Panc1 (cell line): Measurements from ENCODE around the gene TRAM2. TPM values are rescaled to one million over a fixed set of nuclear protein-coding genes. Genes with fewer than 3 reads are reported as not detected.

Experiments
- ATAC-seq: fragments of 200-7000 bp; cut with Tn5 transposase; 2 replicates; pipeline ENCODE4 v1.9.1; 2020; ENCODE audit warnings: mild to moderate bottlenecking, moderate library complexity
- BruUV-seq: library from RNA; stranded (reverse); fragments of 400-500 nt; replicated peaks from 2 replicates; lab custom pipeline; 2021; lab: Mats Ljungman, UMichigan
- CTCF ChIA-PET: fragments of 300-600 bp; sonication (Branson Sonifier 250); formaldehyde crosslinking; loops from one replicate; lab custom pipeline; 2022; ENCODE audit warnings: antibody characterized with exemption; lab: Charles Lee
- POLR2A ChIA-PET: fragments of 300-600 bp; sonication (Branson Sonifier 250); formaldehyde crosslinking; loops from one replicate; lab custom pipeline; 2022; ENCODE audit warnings: antibody characterized with exemption; lab: Charles Lee
- DNase-seq: peaks from one replicate; pipeline ENCODE4 v3.0.0-alpha.2; 2010; ENCODE audit warnings: low read depth, low spot score
- H3K27ac ChIP-seq: 2 replicates; pipeline ENCODE4 v1.5.1; 2011; ENCODE audit warnings: mild to moderate bottlenecking, low read length, inconsistent platforms
- H3K27me3 ChIP-seq: fragments of 200-500 bp; sonication (Bioruptor generic); 2 replicates; pipeline ENCODE4 v1.6.0; 2014; ENCODE audit warnings: low read length, inconsistent platforms; ENCODE audit not compliant: control insufficient read depth, insufficient read depth
- H3K36me3 ChIP-seq: fragments of 200-500 bp; sonication (Bioruptor generic); 2 replicates; pipeline ENCODE4 v1.5.1; 2014; ENCODE audit warnings: inconsistent platforms, mild to moderate bottlenecking, low read length, moderate library complexity; ENCODE audit not compliant: control insufficient read depth, insufficient read depth
- H3K4me1 ChIP-seq: 2 replicates; pipeline ENCODE4 v1.5.1; 2011; ENCODE audit warnings: inconsistent platforms, mild to moderate bottlenecking, low read length, moderate library complexity; ENCODE audit not compliant: control insufficient read depth, insufficient read depth
- H3K4me3 ChIP-seq, 2 experiments: 2 replicates each; pipeline ENCODE4 v1.5.1; 2011 to 2012; ENCODE audit warnings: low read depth in 2 of 2, low read length in 2 of 2, mild to moderate bottlenecking in 2 of 2, inconsistent platforms in 1 of 2, moderate library complexity in 1 of 2
- H3K9me3 ChIP-seq: fragments of 200-500 bp; sonication (Bioruptor generic); 2 replicates; pipeline ENCODE4 v1.5.1; 2014; ENCODE audit warnings: low read depth, mild to moderate bottlenecking, inconsistent platforms, low read length, moderate library complexity; ENCODE audit not compliant: control insufficient read depth, insufficient read depth
- POLR2AphosphoS5 ChIP-seq: IDR thresholded peaks from 2 replicates; pipeline ENCODE4 v1.6.1; 2012; ENCODE audit warnings: mild to moderate bottlenecking, low read depth, low read length, moderate library complexity
- SIN3A ChIP-seq: IDR thresholded peaks from 2 replicates; pipeline ENCODE4 v1.6.1; 2012; ENCODE audit warnings: low read depth, mild to moderate bottlenecking, low read length, moderate library complexity, borderline replicate concordance; ENCODE audit not compliant: insufficient read depth
- TCF7L2 ChIP-seq: IDR thresholded peaks from 2 replicates; pipeline ENCODE4 v1.6.1; 2011; ENCODE audit warnings: mild to moderate bottlenecking, low read depth, low read length, inconsistent platforms
- in situ Hi-C: cut with HindIII; loops from 2 replicates; pipeline ENCODE4 v1.10.0; 2016; ENCODE audit warnings: low sequenced_read_pairs, low pct_unique_long_range_greater_than_20kb
- intact Hi-C: fragments of 100-400 bp; cut with micrococcal nuclease; formaldehyde crosslinking; loops from one replicate; pipeline ENCODE4 v1.10.0; 2022; ENCODE audit not compliant: unreplicated experiment
- total RNA-seq: library from RNA; stranded (reverse); gene quantifications from one replicate; pipeline ENCODE4 v1.2.1, GENCODE V29; 2021; ENCODE audit not compliant: unreplicated experiment
- TF ChIP-seq, protein P1 (sequence below), 2 experiments: IDR thresholded peaks; 2 replicates each; pipeline ENCODE4 v1.6.1; 2011 to 2012; ENCODE audit warnings: low read depth in 2 of 2, control low read depth in 1 of 2, low read length in 1 of 2, mild to moderate bottlenecking in 1 of 2, moderate library complexity in 1 of 2; ENCODE audit not compliant: insufficient read depth in 1 of 2
- TF ChIP-seq, protein P2 (sequence below): fragments of 450-650 bp; IDR thresholded peaks from 2 replicates; pipeline ENCODE4 v1.5.1; 2017; ENCODE audit warnings: mild to moderate bottlenecking

TRAM2 gene
- total RNA-seq, 1 experiment from 2014 or later: 56.7 TPM

DNA sequence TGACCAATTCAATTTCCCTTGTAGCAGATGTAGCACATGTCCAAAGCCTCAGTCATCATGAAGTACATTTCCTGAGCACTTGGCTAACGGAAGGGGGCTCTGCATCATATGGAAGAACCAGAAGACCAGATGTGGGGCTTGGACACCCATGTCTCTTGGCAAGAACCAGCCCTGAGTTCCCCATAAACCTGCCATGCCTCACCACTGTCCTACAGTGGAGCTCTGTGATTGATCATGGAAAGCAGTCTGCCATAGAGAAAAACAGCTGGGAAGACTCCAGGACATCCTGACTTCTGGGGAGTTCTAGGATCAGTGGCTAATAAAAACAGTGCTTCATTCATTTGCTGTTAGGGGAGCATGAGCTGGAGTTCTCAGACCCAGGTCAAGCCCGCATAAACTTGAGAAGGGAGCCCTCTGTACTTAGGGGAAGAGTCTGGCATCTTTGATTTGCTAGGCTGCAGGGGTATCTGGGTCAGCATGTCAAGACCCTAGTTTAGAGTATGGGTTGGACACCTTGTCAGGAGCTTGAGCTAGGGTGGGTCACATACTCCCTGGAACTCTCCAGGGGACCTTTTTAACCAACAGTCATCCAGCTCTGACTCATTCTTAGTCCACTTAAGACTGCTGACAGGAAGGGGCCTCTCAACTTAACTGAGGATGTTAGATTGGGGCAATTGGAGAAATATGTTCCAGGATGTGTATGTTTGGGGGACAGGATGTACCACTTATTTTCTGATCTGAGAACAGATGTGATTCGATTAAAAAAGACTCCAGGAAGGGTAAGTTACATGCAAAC is 26.3 kb upstream of the TRAM2 start:
- DNase-seq: no peak
- intact Hi-C loops: no loop called here
- no peaks in the 10 kb centered on the region for H3K27me3 ChIP-seq

DNA sequence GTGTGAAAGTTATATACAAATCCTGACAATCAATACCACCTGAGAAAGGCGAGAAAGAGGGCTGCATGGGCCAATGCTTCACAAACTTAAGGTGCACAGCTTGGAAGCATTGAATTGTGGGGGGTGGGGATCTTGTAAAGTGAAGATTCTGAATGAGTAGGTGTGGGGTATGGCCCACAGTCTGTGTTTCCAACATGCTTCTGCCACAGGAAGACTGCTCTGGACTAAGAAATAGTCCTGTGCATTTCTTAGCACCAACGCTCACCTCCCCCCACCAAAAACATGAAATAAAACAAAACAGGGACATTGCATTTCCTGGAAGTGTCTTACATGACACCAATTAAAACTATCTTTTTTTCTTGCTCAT is 21.9 kb upstream of the TRAM2 start:
- TF ChIP-seq, protein P1, sequence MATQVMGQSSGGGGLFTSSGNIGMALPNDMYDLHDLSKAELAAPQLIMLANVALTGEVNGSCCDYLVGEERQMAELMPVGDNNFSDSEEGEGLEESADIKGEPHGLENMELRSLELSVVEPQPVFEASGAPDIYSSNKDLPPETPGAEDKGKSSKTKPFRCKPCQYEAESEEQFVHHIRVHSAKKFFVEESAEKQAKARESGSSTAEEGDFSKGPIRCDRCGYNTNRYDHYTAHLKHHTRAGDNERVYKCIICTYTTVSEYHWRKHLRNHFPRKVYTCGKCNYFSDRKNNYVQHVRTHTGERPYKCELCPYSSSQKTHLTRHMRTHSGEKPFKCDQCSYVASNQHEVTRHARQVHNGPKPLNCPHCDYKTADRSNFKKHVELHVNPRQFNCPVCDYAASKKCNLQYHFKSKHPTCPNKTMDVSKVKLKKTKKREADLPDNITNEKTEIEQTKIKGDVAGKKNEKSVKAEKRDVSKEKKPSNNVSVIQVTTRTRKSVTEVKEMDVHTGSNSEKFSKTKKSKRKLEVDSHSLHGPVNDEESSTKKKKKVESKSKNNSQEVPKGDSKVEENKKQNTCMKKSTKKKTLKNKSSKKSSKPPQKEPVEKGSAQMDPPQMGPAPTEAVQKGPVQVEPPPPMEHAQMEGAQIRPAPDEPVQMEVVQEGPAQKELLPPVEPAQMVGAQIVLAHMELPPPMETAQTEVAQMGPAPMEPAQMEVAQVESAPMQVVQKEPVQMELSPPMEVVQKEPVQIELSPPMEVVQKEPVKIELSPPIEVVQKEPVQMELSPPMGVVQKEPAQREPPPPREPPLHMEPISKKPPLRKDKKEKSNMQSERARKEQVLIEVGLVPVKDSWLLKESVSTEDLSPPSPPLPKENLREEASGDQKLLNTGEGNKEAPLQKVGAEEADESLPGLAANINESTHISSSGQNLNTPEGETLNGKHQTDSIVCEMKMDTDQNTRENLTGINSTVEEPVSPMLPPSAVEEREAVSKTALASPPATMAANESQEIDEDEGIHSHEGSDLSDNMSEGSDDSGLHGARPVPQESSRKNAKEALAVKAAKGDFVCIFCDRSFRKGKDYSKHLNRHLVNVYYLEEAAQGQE (IDR thresholded peaks at IDR 0.05; ENCODE audit: insufficient read depth in 1 of 2, low read depth in 2 of 2, low read length in 1 of 2): no peak
- TF ChIP-seq SIN3A (no peak), TCF7L2 (no peak), POLR2AphosphoS5 (no peak)
- TF ChIP-seq, protein P2, sequence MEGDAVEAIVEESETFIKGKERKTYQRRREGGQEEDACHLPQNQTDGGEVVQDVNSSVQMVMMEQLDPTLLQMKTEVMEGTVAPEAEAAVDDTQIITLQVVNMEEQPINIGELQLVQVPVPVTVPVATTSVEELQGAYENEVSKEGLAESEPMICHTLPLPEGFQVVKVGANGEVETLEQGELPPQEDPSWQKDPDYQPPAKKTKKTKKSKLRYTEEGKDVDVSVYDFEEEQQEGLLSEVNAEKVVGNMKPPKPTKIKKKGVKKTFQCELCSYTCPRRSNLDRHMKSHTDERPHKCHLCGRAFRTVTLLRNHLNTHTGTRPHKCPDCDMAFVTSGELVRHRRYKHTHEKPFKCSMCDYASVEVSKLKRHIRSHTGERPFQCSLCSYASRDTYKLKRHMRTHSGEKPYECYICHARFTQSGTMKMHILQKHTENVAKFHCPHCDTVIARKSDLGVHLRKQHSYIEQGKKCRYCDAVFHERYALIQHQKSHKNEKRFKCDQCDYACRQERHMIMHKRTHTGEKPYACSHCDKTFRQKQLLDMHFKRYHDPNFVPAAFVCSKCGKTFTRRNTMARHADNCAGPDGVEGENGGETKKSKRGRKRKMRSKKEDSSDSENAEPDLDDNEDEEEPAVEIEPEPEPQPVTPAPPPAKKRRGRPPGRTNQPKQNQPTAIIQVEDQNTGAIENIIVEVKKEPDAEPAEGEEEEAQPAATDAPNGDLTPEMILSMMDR: no peak
- no peak overlapping the region for H3K4me3 ChIP-seq
- intact Hi-C loops (loop anchor here (2.0 to 5.0 kb wide), 2 partner anchors 63 to 182 kb away; no protein-coding TSS in a partner anchor), in situ Hi-C loops (no loop called here)
- peaks cover 36% of the 10 kb centered on the region for H3K4me1 ChIP-seq
- CTCF ChIA-PET: interaction anchor here (0.6 kb wide), 1 partner anchor 80 kb away, joined by 3 read pairs; no protein-coding TSS in a partner anchor
- POLR2A ChIA-PET: interaction anchor here (0.8 to 1.1 kb wide), 2 partner anchors 22 to 352 kb away, joined by 3 read pairs; no protein-coding TSS in a partner anchor
- DNase-seq: no peak
- H3K36me3 ChIP-seq: no peaks in the 10 kb centered on the region
- H3K27ac ChIP-seq: peak overlapping the region; percentile 30; the same call in 1 of the 2 replicates
- no peaks in the 10 kb centered on the region for H3K27me3 ChIP-seq
- H3K9me3 ChIP-seq: no peaks in the 10 kb centered on the region
- no peak for ATAC-seq
- no TSS peak for BruUV-seq

More for the DNA sequence above, 26.3 kb upstream of the TRAM2 start:
- no peaks in the 10 kb centered on the region for H3K9me3 ChIP-seq
- H3K4me3 ChIP-seq: no peak overlapping the region
- peaks cover 4% of the 10 kb centered on the region; the same call in 1 of the 2 replicates for H3K4me1 ChIP-seq
- in situ Hi-C loops: no loop called here
- TF ChIP-seq POLR2AphosphoS5: no peak
- TF ChIP-seq, protein P1 (IDR thresholded peaks at IDR 0.05; ENCODE audit: insufficient read depth in 1 of 2, low read depth in 2 of 2, low read length in 1 of 2): no peak
- TF ChIP-seq, protein P2: no peak
- no peaks in the 10 kb centered on the region for H3K36me3 ChIP-seq
- ChIA-PET POLR2A (no interaction called here), CTCF (no interaction called here)
- peak; percentile 68; the same call in 1 of the 2 replicates for ATAC-seq
- BruUV-seq: no TSS peak
- H3K27ac ChIP-seq: no peak overlapping the region
